Measurements from ENCODE around the gene AMBRA1. TPM values are rescaled to one million over a fixed set of nuclear protein-coding genes. Genes with fewer than 3 reads are reported as not detected.
"Not testable (repeated sequence)": the region's sequence is repeated elsewhere in the genome, so short reads cannot be mapped to it uniquely, and the experiment has no call there.

The AMBRA1 gene
- total RNA-seq, 1 donor from 2014 or later = 29.4 TPM

DNA sequence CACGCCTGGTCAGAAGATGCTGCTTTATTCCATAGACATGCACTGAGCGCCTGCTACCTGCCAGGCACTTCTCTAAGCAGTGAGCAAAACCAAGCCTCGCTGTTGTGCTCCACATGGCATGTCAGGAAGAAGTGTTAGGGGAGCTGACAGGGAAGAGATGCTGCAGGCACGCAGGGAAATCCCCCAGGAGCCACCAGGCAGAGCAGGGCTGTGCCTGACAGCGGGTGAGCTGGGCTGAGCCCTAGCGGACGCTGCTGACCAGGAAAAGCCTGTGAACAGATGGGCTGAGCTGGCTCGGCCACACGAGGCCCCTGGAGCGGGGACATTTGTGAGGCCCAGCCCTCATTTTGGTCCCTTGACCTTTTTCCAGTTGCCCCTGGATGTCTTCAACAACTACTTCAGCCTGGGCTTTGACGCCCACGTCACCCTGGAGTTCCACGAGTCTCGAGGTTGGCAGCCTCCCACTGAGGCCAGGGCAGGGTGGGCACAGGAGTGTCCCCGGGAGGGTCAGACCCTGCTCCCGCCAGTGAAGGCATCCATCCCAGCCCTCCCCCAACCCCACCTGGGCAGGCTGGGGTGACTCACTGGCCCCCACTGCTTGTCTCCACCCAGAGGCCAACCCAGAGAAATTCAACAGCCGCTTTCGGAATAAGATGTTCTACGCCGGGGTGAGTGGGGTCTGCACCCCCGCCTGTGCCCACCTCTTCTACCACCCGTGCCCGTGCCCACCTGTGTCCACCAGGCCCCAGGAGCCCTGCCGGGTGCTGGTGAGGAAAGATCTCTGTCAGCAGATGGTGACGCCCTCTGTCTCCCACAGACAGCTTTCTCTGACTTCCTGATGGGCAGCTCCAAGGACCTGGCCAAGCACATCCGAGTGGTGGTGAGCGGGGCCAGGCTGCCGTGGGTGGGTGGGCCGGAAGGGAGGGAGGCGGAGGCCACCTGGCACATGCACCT is 219.8 kb downstream of the AMBRA1 start:
- DNase-seq (ENCODE audit: low read depth) = no peak
- Histone ChIP-seq H3K9me3 (ENCODE audit: insufficient read depth, low read depth, low read length) (no peaks in the 10 kb centered on the region), H3K27me3 (ENCODE audit: insufficient read depth, low read length) (no peaks in the 10 kb centered on the region), H3K36me3 (ENCODE audit: insufficient read depth, low read length) (no peaks in the 10 kb centered on the region), H3K4me3 (ENCODE audit: insufficient read depth, low read depth, low read length) (no peak overlapping the region), H2AFZ (ENCODE audit: low read depth, low read length) (no peak overlapping the region), H3K79me2 (ENCODE audit: insufficient read depth, low read length) (no peaks in the 10 kb centered on the region), H3K4me2 (ENCODE audit: low read length) (no peak overlapping the region), H3K9ac (ENCODE audit: low read length) (no peak overlapping the region), H3K4me1 (ENCODE audit: insufficient read depth, low read length) (peaks cover 3% of the 10 kb centered on the region), H3K27ac (ENCODE audit: low read depth, low read length) (no peak overlapping the region), H4K20me1 (ENCODE audit: insufficient read depth, low read length) (peaks cover 9% of the 10 kb centered on the region)
- H3K36me3 Mint-ChIP-seq (ENCODE audit: low read depth, unreplicated experiment) = peaks cover 19% of the 10 kb centered on the region
- FAIRE-seq = no peak
- H3K27me3 Mint-ChIP-seq (ENCODE audit: low read depth, unreplicated experiment) = no peaks in the 10 kb centered on the region
- no peaks in the 10 kb centered on the region for H3K9me3 Mint-ChIP-seq (ENCODE audit: unreplicated experiment)
- no peaks in the 10 kb centered on the region for H3K4me1 Mint-ChIP-seq (ENCODE audit: low read depth, unreplicated experiment)
- no peak overlapping the region for H3K27ac Mint-ChIP-seq (ENCODE audit: unreplicated experiment)
- no peak for TF ChIP-seq EZH2 (IDR thresholded peaks at IDR 0.05; ENCODE audit: insufficient read depth, low read length)
- TF ChIP-seq CTCF (IDR thresholded peaks at IDR 0.05; ENCODE audit: insufficient read depth, low read depth, low read length) = no peak
- H3K4me3 Mint-ChIP-seq (ENCODE audit: unreplicated experiment) = no peak overlapping the region

DNA sequence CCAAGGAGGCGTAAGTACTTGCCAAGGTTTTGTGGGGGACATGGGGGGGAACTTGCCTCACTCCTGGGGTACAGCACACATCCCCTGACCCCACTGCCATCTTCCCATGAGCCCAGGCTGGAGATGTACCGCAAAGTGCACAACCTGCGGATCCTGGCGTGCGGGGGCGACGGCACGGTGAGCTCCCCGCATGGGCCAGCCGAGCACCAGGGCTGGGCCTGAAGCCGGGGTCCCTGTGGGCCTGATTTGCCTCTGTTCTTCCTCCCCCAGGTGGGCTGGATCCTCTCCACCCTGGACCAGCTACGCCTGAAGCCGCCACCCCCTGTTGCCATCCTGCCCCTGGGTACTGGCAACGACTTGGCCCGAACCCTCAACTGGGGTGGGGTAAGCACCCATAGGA is 221.3 kb downstream of the AMBRA1 start:
- Mint-ChIP-seq H3K36me3 (ENCODE audit: low read depth, unreplicated experiment) (peaks cover 14% of the 10 kb centered on the region), H3K27ac (ENCODE audit: unreplicated experiment) (peak overlapping the region; percentile 62)
- H3K4me1 Mint-ChIP-seq (ENCODE audit: low read depth, unreplicated experiment); H3K9me3 Mint-ChIP-seq (ENCODE audit: unreplicated experiment); DNase-seq (ENCODE audit: low read depth); H3K27me3 ChIP-seq (ENCODE audit: insufficient read depth, low read length); H3K4me3 Mint-ChIP-seq (ENCODE audit: unreplicated experiment); H3K4me2 ChIP-seq (ENCODE audit: low read length); H3K9ac ChIP-seq (ENCODE audit: low read length); H3K9me3 ChIP-seq (ENCODE audit: insufficient read depth, low read depth, low read length); H3K79me2 ChIP-seq (ENCODE audit: insufficient read depth, low read length); H3K4me3 ChIP-seq (ENCODE audit: insufficient read depth, low read depth, low read length); H3K36me3 ChIP-seq (ENCODE audit: insufficient read depth, low read length); H3K4me1 ChIP-seq (ENCODE audit: insufficient read depth, low read length); FAIRE-seq; H3K27me3 Mint-ChIP-seq (ENCODE audit: low read depth, unreplicated experiment); H2AFZ ChIP-seq (ENCODE audit: low read depth, low read length); H3K27ac ChIP-seq (ENCODE audit: low read depth, low read length): not testable (repeated sequence)
- peaks cover 22% of the 10 kb centered on the region for H4K20me1 ChIP-seq (ENCODE audit: insufficient read depth, low read length)

DNA sequence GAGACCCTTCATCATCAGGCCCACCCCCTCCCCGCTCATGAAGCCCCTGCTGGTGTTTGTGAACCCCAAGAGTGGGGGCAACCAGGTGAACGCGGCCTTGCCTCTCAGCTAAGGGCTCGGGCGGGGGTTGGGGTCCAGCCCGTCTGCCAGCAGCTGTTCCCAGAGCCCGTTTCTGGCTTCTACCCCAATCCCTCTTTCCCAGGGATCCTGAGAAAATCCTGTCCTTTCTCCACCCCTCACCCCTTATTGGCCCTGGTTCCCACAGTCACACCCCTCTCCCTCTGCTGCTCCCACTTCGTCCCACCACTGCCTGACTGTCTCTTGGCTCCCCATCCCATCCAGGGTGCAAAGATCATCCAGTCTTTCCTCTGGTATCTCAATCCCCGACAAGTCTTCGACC is 221.7 kb downstream of the AMBRA1 start:
- H3K27ac Mint-ChIP-seq (ENCODE audit: unreplicated experiment) = peak overlapping the region; percentile 62

GRCh38 chr11:46371262-46371661 is 222.6 kb downstream of the AMBRA1 start:
- H3K4me1 Mint-ChIP-seq (ENCODE audit: low read depth, unreplicated experiment); H3K9me3 Mint-ChIP-seq (ENCODE audit: unreplicated experiment); H3K9ac ChIP-seq (ENCODE audit: low read length); H3K27me3 Mint-ChIP-seq (ENCODE audit: low read depth, unreplicated experiment); H3K9me3 ChIP-seq (ENCODE audit: insufficient read depth, low read depth, low read length); H3K4me3 Mint-ChIP-seq (ENCODE audit: unreplicated experiment); H2AFZ ChIP-seq (ENCODE audit: low read depth, low read length); H3K27ac Mint-ChIP-seq (ENCODE audit: unreplicated experiment); H3K36me3 ChIP-seq (ENCODE audit: insufficient read depth, low read length); DNase-seq (ENCODE audit: low read depth); H3K27me3 ChIP-seq (ENCODE audit: insufficient read depth, low read length); H3K4me1 ChIP-seq (ENCODE audit: insufficient read depth, low read length); FAIRE-seq; H3K4me3 ChIP-seq (ENCODE audit: insufficient read depth, low read depth, low read length); H3K79me2 ChIP-seq (ENCODE audit: insufficient read depth, low read length); H3K36me3 Mint-ChIP-seq (ENCODE audit: low read depth, unreplicated experiment); H3K27ac ChIP-seq (ENCODE audit: low read depth, low read length); H3K4me2 ChIP-seq (ENCODE audit: low read length): not testable (repeated sequence)
- H4K20me1 ChIP-seq (ENCODE audit: insufficient read depth, low read length) = peaks cover 22% of the 10 kb centered on the region

More for the DNA sequence above, 221.7 kb downstream of the AMBRA1 start:
- H3K36me3 Mint-ChIP-seq (ENCODE audit: low read depth, unreplicated experiment) = peaks cover 10% of the 10 kb centered on the region
- H3K9me3 ChIP-seq (ENCODE audit: insufficient read depth, low read depth, low read length) = no peaks in the 10 kb centered on the region
- peaks cover 4% of the 10 kb centered on the region for H3K4me1 ChIP-seq (ENCODE audit: insufficient read depth, low read length)
- no peak overlapping the region for H3K4me3 Mint-ChIP-seq (ENCODE audit: unreplicated experiment)
- no peaks in the 10 kb centered on the region for H3K9me3 Mint-ChIP-seq (ENCODE audit: unreplicated experiment)
- FAIRE-seq (no peak), DNase-seq (ENCODE audit: low read depth) (no peak)
- H3K36me3 ChIP-seq (ENCODE audit: insufficient read depth, low read length) = no peaks in the 10 kb centered on the region
- H3K79me2 ChIP-seq (ENCODE audit: insufficient read depth, low read length) = no peaks in the 10 kb centered on the region
- TF ChIP-seq EZH2 (IDR thresholded peaks at IDR 0.05; ENCODE audit: insufficient read depth, low read length) (no peak), CTCF (IDR thresholded peaks at IDR 0.05; ENCODE audit: insufficient read depth, low read depth, low read length) (no peak)
- no peak overlapping the region for H3K4me2 ChIP-seq (ENCODE audit: low read length)
- H2AFZ ChIP-seq (ENCODE audit: low read depth, low read length) = no peak overlapping the region
- H3K4me3 ChIP-seq (ENCODE audit: insufficient read depth, low read depth, low read length) = no peak overlapping the region
- no peak overlapping the region for H3K27ac ChIP-seq (ENCODE audit: low read depth, low read length)
- no peaks in the 10 kb centered on the region for H3K27me3 Mint-ChIP-seq (ENCODE audit: low read depth, unreplicated experiment)
- no peak overlapping the region for H3K9ac ChIP-seq (ENCODE audit: low read length)
- peaks cover 22% of the 10 kb centered on the region for H4K20me1 ChIP-seq (ENCODE audit: insufficient read depth, low read length)
- H3K27me3 ChIP-seq (ENCODE audit: insufficient read depth, low read length) = no peaks in the 10 kb centered on the region
- H3K4me1 Mint-ChIP-seq (ENCODE audit: low read depth, unreplicated experiment) = no peaks in the 10 kb centered on the region
